Type B pancreatic cell (in vitro differentiated cells): ENCODE results near the gene ZNF462. TPM values are rescaled to one million over a fixed set of nuclear protein-coding genes. Genes with fewer than 3 reads are reported as not detected.
"Not testable (repeated sequence)": the region's sequence is repeated elsewhere in the genome, so short reads cannot be mapped to it uniquely, and the experiment has no call there.

Source experiments
- DNase-seq: peaks from one replicate; pipeline ENCODE4 v3.0.0; 2021; ENCODE audit warnings: mixed read lengths; ENCODE audit not compliant: unreplicated experiment; ENCODE audit errors: extremely low spot score
- H3K27ac Mint-ChIP-seq: 2 replicates; pipeline ENCODE4 v1.8.0; 2021; ENCODE audit warnings: mild to moderate bottlenecking, mixed read lengths
- H3K27me3 Mint-ChIP-seq: 2 replicates; pipeline ENCODE4 v1.8.0; 2021; ENCODE audit warnings: mixed read lengths
- H3K36me3 Mint-ChIP-seq: 2 replicates; pipeline ENCODE4 v1.8.0; 2021; ENCODE audit warnings: mixed read lengths
- H3K4me1 Mint-ChIP-seq: one replicate; pipeline ENCODE4 v1.8.0; 2021; ENCODE audit warnings: mixed read lengths; ENCODE audit not compliant: unreplicated experiment
- H3K4me3 Mint-ChIP-seq: 2 replicates; pipeline ENCODE4 v1.8.0; 2021; ENCODE audit warnings: mild to moderate bottlenecking, mixed read lengths
- H3K9me3 Mint-ChIP-seq: 2 replicates; pipeline ENCODE4 v1.8.0; 2021; ENCODE audit warnings: mixed read lengths
- total RNA-seq: library from RNA; stranded (reverse); gene quantifications from 2 replicates; pipeline ENCODE4 v1.2.1, GENCODE V29; 2021; ENCODE audit warnings: low replicate concordance
- TF ChIP-seq, protein P1 (sequence below): fragments of 200-600 bp; sonication (generic); conservative IDR thresholded peaks from 2 replicates; pipeline ENCODE4 v1.5.0; 2021; ENCODE audit warnings: antibody characterized with exemption, mild to moderate bottlenecking

The ZNF462 gene
- total RNA-seq, 1 donor from 2014 or later = 124 TPM

DNA sequence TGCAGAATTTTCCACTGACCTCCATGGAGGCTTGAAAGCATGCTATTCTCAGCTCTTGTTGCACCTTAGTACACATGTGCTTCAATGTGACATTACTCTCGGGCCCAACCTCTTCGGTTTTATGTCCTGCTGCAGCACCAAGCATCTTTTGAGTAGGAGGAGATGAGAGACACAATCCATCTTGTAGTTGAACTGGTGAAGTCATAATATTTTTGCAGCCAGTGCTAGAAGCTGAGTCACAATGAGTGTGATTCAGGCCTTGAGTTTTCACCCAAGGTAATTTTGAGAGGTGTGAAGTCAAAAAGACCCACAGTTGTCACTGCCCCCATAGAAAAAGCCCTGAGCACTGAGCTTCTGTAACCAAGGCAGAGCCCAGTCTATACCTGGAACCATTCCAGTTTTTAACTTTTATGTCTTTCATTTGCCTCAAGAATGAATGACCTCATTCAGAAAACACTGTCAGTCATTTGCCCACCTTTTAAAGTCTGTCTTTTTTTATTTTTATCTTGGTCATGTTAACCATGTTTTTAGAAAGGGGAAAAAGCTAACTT, 117.7 kb downstream of the ZNF462 start:
- DNase-seq = no peak
- Mint-ChIP-seq H3K9me3 (no peaks in the 10 kb centered on the region), H3K27me3 (no peaks in the 10 kb centered on the region), H3K27ac (no peak overlapping the region), H3K4me3 (no peak overlapping the region), H3K36me3 (peaks cover 67% of the 10 kb centered on the region), H3K4me1 (peaks cover 5% of the 10 kb centered on the region)
- TF ChIP-seq, protein P1, sequence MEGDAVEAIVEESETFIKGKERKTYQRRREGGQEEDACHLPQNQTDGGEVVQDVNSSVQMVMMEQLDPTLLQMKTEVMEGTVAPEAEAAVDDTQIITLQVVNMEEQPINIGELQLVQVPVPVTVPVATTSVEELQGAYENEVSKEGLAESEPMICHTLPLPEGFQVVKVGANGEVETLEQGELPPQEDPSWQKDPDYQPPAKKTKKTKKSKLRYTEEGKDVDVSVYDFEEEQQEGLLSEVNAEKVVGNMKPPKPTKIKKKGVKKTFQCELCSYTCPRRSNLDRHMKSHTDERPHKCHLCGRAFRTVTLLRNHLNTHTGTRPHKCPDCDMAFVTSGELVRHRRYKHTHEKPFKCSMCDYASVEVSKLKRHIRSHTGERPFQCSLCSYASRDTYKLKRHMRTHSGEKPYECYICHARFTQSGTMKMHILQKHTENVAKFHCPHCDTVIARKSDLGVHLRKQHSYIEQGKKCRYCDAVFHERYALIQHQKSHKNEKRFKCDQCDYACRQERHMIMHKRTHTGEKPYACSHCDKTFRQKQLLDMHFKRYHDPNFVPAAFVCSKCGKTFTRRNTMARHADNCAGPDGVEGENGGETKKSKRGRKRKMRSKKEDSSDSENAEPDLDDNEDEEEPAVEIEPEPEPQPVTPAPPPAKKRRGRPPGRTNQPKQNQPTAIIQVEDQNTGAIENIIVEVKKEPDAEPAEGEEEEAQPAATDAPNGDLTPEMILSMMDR = no peak

GRCh38 chr9:106981396-106982287, 118.7 kb downstream of the ZNF462 start:
- no peak for DNase-seq
- H3K36me3 Mint-ChIP-seq = peaks cover 72% of the 10 kb centered on the region
- no peak overlapping the region for H3K4me3 Mint-ChIP-seq
- TF ChIP-seq, protein P1 = no peak
- H3K4me1 Mint-ChIP-seq = peaks cover 5% of the 10 kb centered on the region
- no peak overlapping the region for H3K27ac Mint-ChIP-seq
- no peaks in the 10 kb centered on the region for H3K27me3 Mint-ChIP-seq
- H3K9me3 Mint-ChIP-seq = no peaks in the 10 kb centered on the region

GRCh38 chr9:106982636-106983035, 119.7 kb downstream of the ZNF462 start:
- Mint-ChIP-seq H3K4me1 (peaks cover 5% of the 10 kb centered on the region), H3K27me3 (no peaks in the 10 kb centered on the region), H3K36me3 (peaks cover 73% of the 10 kb centered on the region), H3K4me3 (no peak overlapping the region), H3K9me3 (no peaks in the 10 kb centered on the region), H3K27ac (no peak overlapping the region)
- no peak for DNase-seq
- TF ChIP-seq, protein P1 = no peak

GRCh38 chr9:106983346-106983745, 120.4 kb downstream of the ZNF462 start:
- peaks cover 72% of the 10 kb centered on the region for H3K36me3 Mint-ChIP-seq
- H3K27ac Mint-ChIP-seq = peak overlapping the region; percentile 4
- peaks cover 4% of the 10 kb centered on the region for H3K9me3 Mint-ChIP-seq
- DNase-seq = no peak
- H3K4me3 Mint-ChIP-seq = no peak overlapping the region
- TF ChIP-seq, protein P1 = no peak
- peaks cover 5% of the 10 kb centered on the region for H3K4me1 Mint-ChIP-seq
- no peaks in the 10 kb centered on the region for H3K27me3 Mint-ChIP-seq

DNA sequence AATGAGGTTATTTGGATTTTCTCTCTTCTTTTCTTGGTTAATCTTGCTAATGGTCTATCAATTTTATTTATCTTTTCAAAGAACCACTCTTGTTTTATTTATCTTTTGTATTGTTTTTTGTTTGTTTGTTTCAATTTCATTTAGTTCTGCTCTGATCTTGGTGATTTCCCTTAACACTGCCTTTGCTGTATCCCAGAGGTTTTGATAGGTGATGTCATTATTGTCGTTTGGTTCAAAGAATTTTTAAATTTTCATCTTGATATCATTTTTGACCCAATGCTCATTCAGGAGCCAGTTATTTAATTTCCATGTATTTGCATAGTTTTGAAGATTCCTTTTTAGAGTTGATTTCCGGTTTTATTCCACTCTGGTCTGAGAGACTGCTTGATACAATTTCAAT, 126.9 kb downstream of the ZNF462 start:
- H3K27me3 Mint-ChIP-seq, H3K4me1 Mint-ChIP-seq, H3K9me3 Mint-ChIP-seq, H3K4me3 Mint-ChIP-seq, H3K27ac Mint-ChIP-seq, DNase-seq: not testable (repeated sequence)
- H3K36me3 Mint-ChIP-seq = peaks cover 80% of the 10 kb centered on the region

- no peaks in the 10 kb centered on the region for H3K27me3 Mint-ChIP-seq
- H3K27ac Mint-ChIP-seq = no peak overlapping the region
- peaks cover 74% of the 10 kb centered on the region for H3K36me3 Mint-ChIP-seq
- TF ChIP-seq, protein P1 = no peak
- no peaks in the 10 kb centered on the region for H3K4me1 Mint-ChIP-seq
- no peak overlapping the region for H3K4me3 Mint-ChIP-seq
- peaks cover 11% of the 10 kb centered on the region for H3K9me3 Mint-ChIP-seq
- no peak for DNase-seq
Measured at GRCh38 chr9:106992186-106992585, 129.2 kb downstream of the ZNF462 start.
